Cardiac muscle cell (in vitro differentiated cells and primary cell): ENCODE results near the gene CD40. TPM values are rescaled to one million over a fixed set of nuclear protein-coding genes. Genes with fewer than 3 reads are reported as not detected.
A peak's percentile ranks its signal among the peaks of the same experiment; 100 is the strongest.

Experiments used
- DNase-seq, 2 donors: peaks; one replicate each; pipeline versions ENCODE4 v3.0.0 to v3.0.0-alpha.2; 2010 to 2017; ENCODE audit warnings: low read depth in 1 of 2, low spot score in 1 of 2
- H3K27ac ChIP-seq: fragments of 200-600 bp; sonication (generic); 2 replicates; pipeline ENCODE4 v1.5.1; 2016
- H3K27me3 ChIP-seq: fragments of 200-600 bp; sonication (generic); 2 replicates; pipeline ENCODE4 v1.6.0; 2016; ENCODE audit warnings: control low read depth
- H3K36me3 ChIP-seq: fragments of 200-600 bp; sonication (generic); 2 replicates; pipeline ENCODE4 v1.5.1; 2016; ENCODE audit warnings: control low read depth
- H3K4me1 ChIP-seq: fragments of 200-600 bp; sonication (generic); 2 replicates; pipeline ENCODE4 v1.8.1; 2017; ENCODE audit warnings: low read depth, mild to moderate bottlenecking, mixed run types
- H3K4me3 ChIP-seq: fragments of 200-600 bp; sonication (generic); 2 replicates; pipeline ENCODE4 v1.5.1; 2016; ENCODE audit warnings: mild to moderate bottlenecking
- H3K9me3 ChIP-seq: fragments of 200-600 bp; sonication (generic); 2 replicates; pipeline ENCODE4 v1.5.1; 2017; ENCODE audit warnings: low read depth, mild to moderate bottlenecking, control low read depth
- CTCF ChIP-seq: IDR thresholded peaks from 2 replicates; pipeline ENCODE4 v1.5.1; 2012; ENCODE audit warnings: low read depth, mild to moderate bottlenecking, low read length
- polyA plus RNA-seq: library from polyadenylated mRNA; unstranded; fragments of >200 nt; fragmentation: Nextera tagmentation; extraction: Ambion mirVana; gene quantifications from 2 replicates; pipeline ENCODE4 v1.2.1, GENCODE V29; 2016
- total RNA-seq: library from RNA; depleted of rRNA; stranded (reverse); fragments of >200 nt; gene quantifications from 2 replicates; pipeline ENCODE4 v1.2.3, GENCODE V29; 2016

Gene CD40
- total and polyA plus RNA-seq, 2 experiments from 2014 or later = 0.42 to 1.5 TPM

- DNase-seq = no peak
- no peak for TF ChIP-seq CTCF
- no peak overlapping the region for H3K4me3 ChIP-seq
- no peaks in the 10 kb centered on the region for H3K4me1 ChIP-seq
- no peaks in the 10 kb centered on the region for H3K27me3 ChIP-seq
- H3K36me3 ChIP-seq = no peaks in the 10 kb centered on the region
- H3K9me3 ChIP-seq = no peaks in the 10 kb centered on the region
- no peak overlapping the region for H3K27ac ChIP-seq
Observed at GRCh38 chr20:46164254-46164653, 46.1 kb downstream of the CD40 start.

- no peak overlapping the region for H3K4me3 ChIP-seq
- H3K4me1 ChIP-seq = no peaks in the 10 kb centered on the region
- peaks cover 3% of the 10 kb centered on the region for H3K27me3 ChIP-seq
- H3K27ac ChIP-seq = no peak overlapping the region
- DNase-seq = no peak
- TF ChIP-seq CTCF = no peak
- no peaks in the 10 kb centered on the region for H3K9me3 ChIP-seq
- no peaks in the 10 kb centered on the region for H3K36me3 ChIP-seq
Observed at GRCh38 chr20:46167080-46167479, 49.0 kb downstream of the CD40 start.

- peaks cover 16% of the 10 kb centered on the region for H3K27me3 ChIP-seq
- no peak overlapping the region for H3K4me3 ChIP-seq
- no peaks in the 10 kb centered on the region for H3K36me3 ChIP-seq
- no peaks in the 10 kb centered on the region for H3K4me1 ChIP-seq
- H3K9me3 ChIP-seq = no peaks in the 10 kb centered on the region
- DNase-seq = no peak
- no peak for TF ChIP-seq CTCF
- H3K27ac ChIP-seq = no peak overlapping the region
Observed at GRCh38 chr20:46168438-46168837, 50.3 kb downstream of the CD40 start.

- no peak overlapping the region for H3K27ac ChIP-seq
- TF ChIP-seq CTCF = no peak
- H3K27me3 ChIP-seq = peaks cover 27% of the 10 kb centered on the region
- H3K36me3 ChIP-seq = no peaks in the 10 kb centered on the region
- H3K9me3 ChIP-seq = no peaks in the 10 kb centered on the region
- no peaks in the 10 kb centered on the region for H3K4me1 ChIP-seq
- peak in 1 of 2 donors; percentile 36 for DNase-seq
- H3K4me3 ChIP-seq = no peak overlapping the region
Observed at GRCh38 chr20:46169245-46170171, 51.4 kb downstream of the CD40 start.

GRCh38 chr20:46171476-46171875 lies 53.4 kb downstream of the CD40 start:
- DNase-seq = no peak
- Histone ChIP-seq H3K27me3 (peaks cover 46% of the 10 kb centered on the region), H3K36me3 (no peaks in the 10 kb centered on the region), H3K4me1 (no peaks in the 10 kb centered on the region), H3K4me3 (no peak overlapping the region), H3K27ac (no peak overlapping the region), H3K9me3 (no peaks in the 10 kb centered on the region)
- TF ChIP-seq CTCF = no peak
